ENCODE results near the gene CHAD. TPM values are rescaled to one million over a fixed set of nuclear protein-coding genes. Genes with fewer than 3 reads are reported as not detected.

CHAD gene
- total and polyA plus RNA-seq, 2 of the 13 experiments (the other 11 are each of a cell fraction or from before 2014, with no cell fraction given) = 1.4 TPM; not detected in 1

DNA sequence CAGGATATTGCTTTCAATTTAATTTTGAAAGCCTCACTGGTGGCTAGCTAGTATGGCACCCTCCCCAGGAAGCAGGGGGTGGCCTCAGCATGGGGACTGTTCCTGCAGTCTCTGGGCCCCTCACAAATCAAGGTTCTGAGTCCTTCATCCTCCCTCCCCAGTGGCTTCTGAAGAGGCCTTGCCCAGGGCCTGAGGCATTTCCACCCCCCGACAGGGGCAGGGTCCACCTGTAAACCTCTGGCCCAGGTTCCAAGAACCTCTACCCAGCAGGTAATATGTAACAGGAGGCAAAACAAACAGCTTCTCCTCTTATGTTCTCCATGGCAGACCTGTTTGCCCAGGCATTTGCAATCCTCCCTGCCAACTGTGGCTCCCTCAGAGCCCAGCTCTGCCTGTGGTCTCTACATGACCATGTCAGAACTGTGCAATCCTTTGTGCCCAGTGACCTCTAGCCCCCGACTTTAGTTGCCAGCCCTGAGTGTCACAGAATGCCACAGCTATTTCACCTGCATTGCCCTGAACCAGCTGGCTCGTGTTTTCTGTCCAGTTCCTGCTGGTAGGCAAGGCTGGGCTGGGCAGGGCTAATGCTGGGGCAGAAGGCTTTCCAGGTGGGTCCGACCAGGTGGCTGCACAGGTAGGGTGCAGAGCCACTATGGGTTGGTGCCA, 28.4 kb downstream of the CHAD start (continued):
- no peak for TF ChIP-seq ZNF292 (CRISPR knock-in tag; IDR thresholded peaks at IDR 0.05; ENCODE audit: borderline replicate concordance, low read depth)
- no peak for TF ChIP-seq RBM22 (optimal IDR thresholded peaks at IDR 0.05; ENCODE audit: low read length)
- TF ChIP-seq ZFP36L1 (CRISPR knock-in tag; IDR thresholded peaks at IDR 0.05) = no peak
- TF ChIP-seq SIN3A (IDR thresholded peaks at IDR 0.05; ENCODE audit: borderline replicate concordance, low read depth, low read length) = no peak
- no peak for TF ChIP-seq ZNF44 (CRISPR knock-in tag; IDR thresholded peaks at IDR 0.05)
- TF ChIP-seq PTBP1 (IDR thresholded peaks at IDR 0.05; ENCODE audit: low read depth, low read length, poor library complexity, severe bottlenecking) = no peak
- TF ChIP-seq GTF3A (CRISPR knock-in tag; conservative IDR thresholded peaks at IDR 0.05) = 0 out of 2 replicates have a peak, but pooled peaks have one; percentile 23
- TF ChIP-seq ZNF556 (CRISPR knock-in tag; IDR thresholded peaks at IDR 0.05; ENCODE audit: borderline replicate concordance) = peak; percentile 67; the same call in 1 of the 2 replicates
- TF ChIP-seq CBX5 (CRISPR knock-in tag; IDR thresholded peaks at IDR 0.05; ENCODE audit: borderline replicate concordance) = no peak
- no peak for TF ChIP-seq ZNF468 (CRISPR knock-in tag; IDR thresholded peaks at IDR 0.05)
- TF ChIP-seq ZNF260 (CRISPR knock-in tag; IDR thresholded peaks at IDR 0.05; ENCODE audit: borderline replicate concordance, low read depth) = no peak
- TF ChIP-seq DNMT3B (CRISPR knock-in tag; conservative IDR thresholded peaks at IDR 0.05) = no peak
- peak; percentile 77 for TF ChIP-seq GATAD2A (CRISPR knock-in tag; IDR thresholded peaks at IDR 0.05)
- TF ChIP-seq KLF16 (CRISPR knock-in tag; IDR thresholded peaks at IDR 0.05) = 0 out of 4 replicates have a peak, but pooled peaks of 1 of the 2 experiments have one; percentile 39
- no peak for TF ChIP-seq MBD4 (IDR thresholded peaks at IDR 0.05; ENCODE audit: borderline replicate concordance, low read length)
- TF ChIP-seq, protein P1, sequence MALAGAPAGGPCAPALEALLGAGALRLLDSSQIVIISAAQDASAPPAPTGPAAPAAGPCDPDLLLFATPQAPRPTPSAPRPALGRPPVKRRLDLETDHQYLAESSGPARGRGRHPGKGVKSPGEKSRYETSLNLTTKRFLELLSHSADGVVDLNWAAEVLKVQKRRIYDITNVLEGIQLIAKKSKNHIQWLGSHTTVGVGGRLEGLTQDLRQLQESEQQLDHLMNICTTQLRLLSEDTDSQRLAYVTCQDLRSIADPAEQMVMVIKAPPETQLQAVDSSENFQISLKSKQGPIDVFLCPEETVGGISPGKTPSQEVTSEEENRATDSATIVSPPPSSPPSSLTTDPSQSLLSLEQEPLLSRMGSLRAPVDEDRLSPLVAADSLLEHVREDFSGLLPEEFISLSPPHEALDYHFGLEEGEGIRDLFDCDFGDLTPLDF (CRISPR knock-in tag; IDR thresholded peaks at IDR 0.05) = no peak
- no peak for TF ChIP-seq ZNF101 (CRISPR knock-in tag; IDR thresholded peaks at IDR 0.05; ENCODE audit: borderline replicate concordance, low read depth)
- TF ChIP-seq GATA4 (IDR thresholded peaks at IDR 0.05; ENCODE audit: borderline replicate concordance, low read depth) = no peak
- no peak for TF ChIP-seq ZNF782 (CRISPR knock-in tag; IDR thresholded peaks at IDR 0.05; ENCODE audit: borderline replicate concordance)
- peak; percentile 58; the same call in 1 of the 2 replicates for TF ChIP-seq PHF21A (CRISPR knock-in tag; IDR thresholded peaks at IDR 0.05)
- no peak for TF ChIP-seq ZSCAN31 (CRISPR knock-in tag; IDR thresholded peaks at IDR 0.05; ENCODE audit: low read depth)
- TF ChIP-seq GTF2F1 (IDR thresholded peaks at IDR 0.05; ENCODE audit: low read length) = no peak
- no peak for TF ChIP-seq JDP2 (CRISPR knock-in tag; IDR thresholded peaks at IDR 0.05; ENCODE audit: borderline replicate concordance)
- TF ChIP-seq ELF1 (CRISPR knock-in tag; IDR thresholded peaks at IDR 0.05) = no peak
- TF ChIP-seq ZNF383 (CRISPR knock-in tag; IDR thresholded peaks at IDR 0.05; ENCODE audit: borderline replicate concordance) = no peak
- TF ChIP-seq ZNF451 (CRISPR knock-in tag; IDR thresholded peaks at IDR 0.05) = no peak
- peak; percentile 22; the same call in 1 of the 2 replicates for TF ChIP-seq RXRB (CRISPR knock-in tag; IDR thresholded peaks at IDR 0.05; ENCODE audit: borderline replicate concordance)
- TF ChIP-seq SALL2 (CRISPR knock-in tag; IDR thresholded peaks at IDR 0.05) = no peak
- no peak for TF ChIP-seq ZNF354B (CRISPR knock-in tag; IDR thresholded peaks at IDR 0.05)
- TF ChIP-seq, protein P2, sequence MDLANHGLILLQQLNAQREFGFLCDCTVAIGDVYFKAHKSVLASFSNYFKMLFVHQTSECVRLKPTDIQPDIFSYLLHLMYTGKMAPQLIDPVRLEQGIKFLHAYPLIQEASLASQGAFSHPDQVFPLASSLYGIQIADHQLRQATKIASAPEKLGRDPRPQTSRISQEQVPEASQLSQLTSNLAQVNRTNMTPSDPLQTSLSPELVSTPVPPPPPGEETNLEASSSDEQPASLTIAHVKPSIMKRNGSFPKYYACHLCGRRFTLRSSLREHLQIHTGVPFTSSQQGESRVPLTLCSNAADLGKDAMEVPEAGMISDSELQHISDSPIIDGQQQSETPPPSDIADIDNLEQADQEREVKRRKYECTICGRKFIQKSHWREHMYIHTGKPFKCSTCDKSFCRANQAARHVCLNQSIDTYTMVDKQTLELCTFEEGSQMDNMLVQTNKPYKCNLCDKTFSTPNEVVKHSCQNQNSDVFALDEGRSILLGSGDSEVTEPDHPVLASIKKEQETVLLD (CRISPR knock-in tag; IDR thresholded peaks at IDR 0.05; ENCODE audit: low read depth) = no peak
- TF ChIP-seq SPEN (CRISPR knock-in tag; IDR thresholded peaks at IDR 0.05; ENCODE audit: low read depth) = no peak
